ENCODE results near the gene ADGRL2.

Gene ADGRL2

DNA sequence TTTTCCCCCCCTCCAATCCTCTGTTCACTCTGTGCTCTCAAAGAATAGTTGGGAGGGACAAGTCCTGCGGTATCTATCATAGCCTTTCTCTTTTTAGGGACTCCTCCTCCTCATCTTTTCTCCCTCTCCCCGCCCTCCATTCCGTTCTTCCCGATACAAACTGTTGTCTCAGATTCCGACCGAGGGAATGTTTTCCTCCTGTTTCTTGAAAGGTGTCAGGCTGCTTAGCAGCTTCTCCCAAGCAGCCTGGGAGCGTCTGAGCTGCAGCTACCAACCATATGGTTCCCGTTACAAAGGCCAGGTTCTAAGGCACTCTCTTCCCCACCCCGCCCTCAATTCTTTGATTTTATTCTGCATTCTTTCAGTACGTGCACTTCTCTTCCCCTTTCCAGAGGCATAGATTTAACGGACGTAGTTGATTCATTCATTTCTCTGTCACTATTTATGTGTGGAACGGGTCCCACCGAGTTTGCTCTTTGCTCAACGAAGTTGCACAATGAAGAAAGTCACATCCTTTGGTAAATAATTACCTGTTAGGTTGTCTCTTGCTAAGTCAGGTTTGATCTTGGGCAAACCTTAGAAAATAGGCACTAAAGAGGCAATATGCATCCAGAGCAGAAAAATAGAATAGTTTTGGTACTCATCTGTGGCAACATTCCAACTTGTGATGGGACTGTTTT is 2.8 kb downstream of the ADGRL2 start:
- H3K9ac ChIP-seq (ENCODE audit: insufficient read length) = no peak overlapping the region
- DNase-seq (ENCODE audit: low read depth, low spot score) = no peak
- no peak for TF ChIP-seq EZH2 (IDR thresholded peaks at IDR 0.05)
- TF ChIP-seq FOXP2 (optimal IDR thresholded peaks at IDR 0.05; ENCODE audit: control extremely low read depth, extremely low read length, insufficient read depth) = no peak
- TF ChIP-seq POLR2AphosphoS5 (IDR thresholded peaks at IDR 0.05; ENCODE audit: borderline replicate concordance, low read depth, low read length) = no peak
- no peak overlapping the region for H3K27ac ChIP-seq
- no peaks in the 10 kb centered on the region for H3K9me3 ChIP-seq (ENCODE audit: low read depth, low read length)
- no peaks in the 10 kb centered on the region for H3K36me3 ChIP-seq (ENCODE audit: insufficient read depth, low read length)
- H3K4me3 ChIP-seq = peak overlapping the region; percentile 81

DNA sequence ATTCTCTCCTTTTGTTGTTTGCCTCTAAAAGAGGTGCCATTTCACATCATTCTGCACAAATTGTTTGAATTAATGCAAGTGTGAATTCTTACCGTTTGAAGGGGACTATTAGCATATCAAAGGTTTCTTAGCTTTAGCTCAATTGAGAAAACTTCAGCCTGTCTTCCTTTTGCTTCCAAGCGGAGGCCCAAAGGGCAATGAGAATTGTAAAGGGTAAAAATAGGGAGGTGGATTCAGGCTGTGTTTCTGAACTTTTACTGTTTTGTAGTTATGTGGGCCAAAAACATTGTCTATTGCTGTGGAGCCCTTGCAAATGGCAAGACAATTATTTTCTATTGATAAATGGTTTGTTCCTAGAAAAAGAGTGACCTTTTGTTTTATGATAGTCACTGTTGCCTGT is 3.6 kb downstream of the ADGRL2 start:
- no peak overlapping the region for H3K4me3 ChIP-seq
- no peak overlapping the region for H3K9ac ChIP-seq (ENCODE audit: insufficient read length)
- TF ChIP-seq FOXP2 (optimal IDR thresholded peaks at IDR 0.05; ENCODE audit: control extremely low read depth, extremely low read length, insufficient read depth) (no peak), POLR2AphosphoS5 (IDR thresholded peaks at IDR 0.05; ENCODE audit: borderline replicate concordance, low read depth, low read length) (no peak), EZH2 (IDR thresholded peaks at IDR 0.05) (no peak)
- no peaks in the 10 kb centered on the region for H3K36me3 ChIP-seq (ENCODE audit: insufficient read depth, low read length)
- H3K27ac ChIP-seq = no peak overlapping the region
- H3K9me3 ChIP-seq (ENCODE audit: low read depth, low read length) = no peaks in the 10 kb centered on the region
- no peak for DNase-seq (ENCODE audit: low read depth, low spot score)

DNA sequence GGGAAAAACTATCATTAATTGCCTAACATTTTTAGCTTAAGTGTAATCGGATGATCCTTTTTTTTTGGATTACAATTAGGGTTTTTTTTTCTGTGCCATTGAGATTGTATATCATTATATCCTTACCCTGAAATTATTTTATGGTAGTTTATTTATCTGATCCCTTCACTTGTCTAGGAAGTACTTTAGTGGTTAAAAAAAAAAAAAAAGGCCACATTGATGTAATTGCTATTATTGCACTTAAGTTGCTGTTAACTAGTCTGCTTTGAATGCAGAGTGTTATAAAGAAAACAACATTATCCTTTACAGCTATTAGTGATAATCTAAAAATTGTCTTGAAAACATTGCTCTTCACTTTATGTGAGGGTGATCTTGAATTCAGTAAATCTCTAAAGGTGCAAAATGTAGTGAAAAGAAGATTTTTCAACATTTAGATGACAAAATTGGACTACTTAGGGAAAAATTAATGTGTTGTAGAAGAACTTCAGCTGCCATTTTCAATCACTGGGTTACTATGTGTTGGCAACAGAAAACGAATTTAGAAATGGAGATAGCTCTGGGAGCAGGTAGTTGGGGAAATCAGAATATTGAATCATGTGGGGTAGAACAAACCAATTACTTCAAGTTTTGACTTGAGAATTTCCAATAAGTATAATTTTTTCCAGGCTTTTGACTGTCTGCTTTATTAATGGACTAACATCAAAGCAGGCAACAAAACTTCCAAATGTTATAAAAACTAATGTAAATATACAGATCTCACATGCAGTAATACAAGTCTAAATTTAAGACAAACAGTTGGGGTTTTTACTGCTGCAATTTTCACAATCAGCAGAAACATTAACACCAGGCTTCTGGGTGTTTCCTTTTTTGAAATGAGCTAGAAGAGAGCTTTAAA is 5.0 kb downstream of the ADGRL2 start:
- TF ChIP-seq POLR2AphosphoS5 (IDR thresholded peaks at IDR 0.05; ENCODE audit: borderline replicate concordance, low read depth, low read length) = no peak
- no peaks in the 10 kb centered on the region for H3K9me3 ChIP-seq (ENCODE audit: low read depth, low read length)
- H3K9ac ChIP-seq (ENCODE audit: insufficient read length) = no peak overlapping the region
- no peaks in the 10 kb centered on the region for H3K36me3 ChIP-seq (ENCODE audit: insufficient read depth, low read length)
- H3K27ac ChIP-seq = no peak overlapping the region
- H3K4me3 ChIP-seq = no peak overlapping the region
- no peak for DNase-seq (ENCODE audit: low read depth, low spot score)

- no peak for TF ChIP-seq POLR2AphosphoS5 (IDR thresholded peaks at IDR 0.05; ENCODE audit: borderline replicate concordance, low read depth, low read length)
- no peak for TF ChIP-seq FOXP2 (optimal IDR thresholded peaks at IDR 0.05; ENCODE audit: control extremely low read depth, extremely low read length, insufficient read depth)
- TF ChIP-seq EZH2 (IDR thresholded peaks at IDR 0.05) = no peak
- DNase-seq (ENCODE audit: low read depth, low spot score) = no peak
- Histone ChIP-seq H3K27ac (no peak overlapping the region), H3K9ac (ENCODE audit: insufficient read length) (no peak overlapping the region), H3K36me3 (ENCODE audit: insufficient read depth, low read length) (no peaks in the 10 kb centered on the region), H3K4me3 (no peak overlapping the region), H3K9me3 (ENCODE audit: low read depth, low read length) (no peaks in the 10 kb centered on the region)
Measured at GRCh38 chr1:81806432-81806770, 5.7 kb downstream of the ADGRL2 start.

- Histone ChIP-seq H3K4me3 (no peak overlapping the region), H3K27ac (no peak overlapping the region), H3K9me3 (ENCODE audit: low read depth, low read length) (no peaks in the 10 kb centered on the region), H3K9ac (ENCODE audit: insufficient read length) (no peak overlapping the region), H3K36me3 (ENCODE audit: insufficient read depth, low read length) (no peaks in the 10 kb centered on the region)
- DNase-seq (ENCODE audit: low read depth, low spot score) = no peak
- TF ChIP-seq POLR2AphosphoS5 (IDR thresholded peaks at IDR 0.05; ENCODE audit: borderline replicate concordance, low read depth, low read length) = no peak
- TF ChIP-seq FOXP2 (optimal IDR thresholded peaks at IDR 0.05; ENCODE audit: control extremely low read depth, extremely low read length, insufficient read depth) = no peak
- no peak for TF ChIP-seq EZH2 (IDR thresholded peaks at IDR 0.05)
Measured at GRCh38 chr1:81808760-81809159, 8.0 kb downstream of the ADGRL2 start.

DNA sequence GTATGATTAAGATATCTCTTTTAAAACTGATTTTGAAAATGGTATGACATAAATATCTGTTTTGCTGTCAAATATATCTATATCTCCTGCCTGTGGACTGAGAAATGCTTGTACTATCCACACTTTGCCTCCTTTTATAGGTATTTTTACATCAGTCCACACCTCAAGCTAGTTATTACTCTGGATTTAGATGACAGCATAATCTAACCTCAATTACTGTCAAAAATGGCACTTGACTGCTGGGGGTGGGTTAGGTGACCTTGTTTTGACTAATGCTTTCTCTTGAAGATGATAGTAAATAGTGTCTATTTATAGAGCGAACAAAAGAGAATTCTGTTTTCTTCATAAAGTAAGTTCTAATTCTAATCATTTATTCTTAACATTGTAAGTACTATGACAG is 9.1 kb downstream of the ADGRL2 start:
- Histone ChIP-seq H3K36me3 (ENCODE audit: insufficient read depth, low read length) (no peaks in the 10 kb centered on the region), H3K9me3 (ENCODE audit: low read depth, low read length) (no peaks in the 10 kb centered on the region), H3K4me3 (no peak overlapping the region), H3K27ac (no peak overlapping the region), H3K9ac (ENCODE audit: insufficient read length) (no peak overlapping the region)
- TF ChIP-seq POLR2AphosphoS5 (IDR thresholded peaks at IDR 0.05; ENCODE audit: borderline replicate concordance, low read depth, low read length) = no peak
- no peak for TF ChIP-seq FOXP2 (optimal IDR thresholded peaks at IDR 0.05; ENCODE audit: control extremely low read depth, extremely low read length, insufficient read depth)
- no peak for TF ChIP-seq EZH2 (IDR thresholded peaks at IDR 0.05)
- DNase-seq (ENCODE audit: low read depth, low spot score) = no peak

GRCh38 chr1:81811757-81812371 is 11.1 kb downstream of the ADGRL2 start:
- no peak overlapping the region for H3K4me3 ChIP-seq
- no peaks in the 10 kb centered on the region for H3K36me3 ChIP-seq (ENCODE audit: insufficient read depth, low read length)
- no peak overlapping the region for H3K9ac ChIP-seq (ENCODE audit: insufficient read length)
- no peaks in the 10 kb centered on the region for H3K9me3 ChIP-seq (ENCODE audit: low read depth, low read length)
- H3K27ac ChIP-seq = no peak overlapping the region
- TF ChIP-seq FOXP2 (optimal IDR thresholded peaks at IDR 0.05; ENCODE audit: control extremely low read depth, extremely low read length, insufficient read depth) = no peak
- no peak for TF ChIP-seq POLR2AphosphoS5 (IDR thresholded peaks at IDR 0.05; ENCODE audit: borderline replicate concordance, low read depth, low read length)
- TF ChIP-seq EZH2 (IDR thresholded peaks at IDR 0.05) = no peak
- no peak for DNase-seq (ENCODE audit: low read depth, low spot score)

DNA sequence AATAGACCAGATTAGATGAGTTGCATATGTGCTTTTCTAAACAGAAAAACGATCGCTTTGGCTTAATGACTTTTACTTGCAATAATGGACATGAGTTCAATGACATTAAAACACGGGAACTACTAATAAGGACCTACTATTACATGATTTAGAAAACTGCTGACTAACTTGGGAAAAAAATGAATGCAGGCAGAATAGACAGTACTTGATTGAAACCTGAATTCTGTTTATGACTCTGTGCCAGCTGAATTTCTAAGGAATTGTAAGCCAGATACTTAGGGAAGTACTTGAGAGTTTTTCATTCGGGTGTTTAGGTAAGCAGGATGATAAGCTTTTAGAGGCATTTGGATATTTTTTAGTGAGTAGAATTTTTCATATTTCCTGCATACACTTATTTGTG is 12.0 kb downstream of the ADGRL2 start:
- Histone ChIP-seq H3K36me3 (ENCODE audit: insufficient read depth, low read length) (no peaks in the 10 kb centered on the region), H3K9ac (ENCODE audit: insufficient read length) (no peak overlapping the region), H3K9me3 (ENCODE audit: low read depth, low read length) (no peaks in the 10 kb centered on the region), H3K27ac (no peak overlapping the region), H3K4me3 (no peak overlapping the region)
- TF ChIP-seq POLR2AphosphoS5 (IDR thresholded peaks at IDR 0.05; ENCODE audit: borderline replicate concordance, low read depth, low read length) = no peak
- TF ChIP-seq FOXP2 (optimal IDR thresholded peaks at IDR 0.05; ENCODE audit: control extremely low read depth, extremely low read length, insufficient read depth) = no peak
- TF ChIP-seq EZH2 (IDR thresholded peaks at IDR 0.05) = no peak
- DNase-seq (ENCODE audit: low read depth, low spot score) = no peak

All from SK-N-MC (cell line).